Mucosa of rectum (tissue), 2 donors: Measurements from ENCODE around the gene ZC3H4.

ENCODE experiments used
- H3K27ac ChIP-seq, 2 donors: one replicate each; pipeline ENCODE4 v1.7.0; 2013; ENCODE audit warnings: inconsistent platforms in 2 of 2, low read depth in 2 of 2, low read length in 2 of 2
- H3K27me3 ChIP-seq, 2 donors: one replicate each; pipeline ENCODE4 v1.7.0; 2013; ENCODE audit warnings: low read length in 2 of 2; ENCODE audit not compliant: control insufficient read depth in 2 of 2, insufficient read depth in 2 of 2
- H3K36me3 ChIP-seq, 2 donors: one replicate each; pipeline ENCODE4 v1.7.0; 2013; ENCODE audit warnings: low read length in 2 of 2; ENCODE audit not compliant: control insufficient read depth in 2 of 2, insufficient read depth in 2 of 2
- H3K4me1 ChIP-seq, 2 donors: one replicate each; pipeline ENCODE4 v1.7.0; 2013; ENCODE audit warnings: low read length in 2 of 2, mild to moderate bottlenecking in 1 of 2; ENCODE audit not compliant: control insufficient read depth in 2 of 2, insufficient read depth in 2 of 2
- H3K4me3 ChIP-seq, 2 donors: one replicate each; pipeline ENCODE4 v1.7.0; 2013; ENCODE audit warnings: low read length in 2 of 2
- H3K9ac ChIP-seq, 2 donors: one replicate each; pipeline ENCODE4 v1.7.0; 2013; ENCODE audit warnings: low read length in 2 of 2, low read depth in 1 of 2, mild to moderate bottlenecking in 1 of 2
- H3K9me3 ChIP-seq, 2 donors: one replicate each; pipeline ENCODE4 v1.7.0; 2013; ENCODE audit warnings: low read length in 2 of 2; ENCODE audit not compliant: control insufficient read depth in 2 of 2
- donor health status: healthy.
- donor health status: Normal muscosa, but diverticular disease.

The ZC3H4 gene

DNA sequence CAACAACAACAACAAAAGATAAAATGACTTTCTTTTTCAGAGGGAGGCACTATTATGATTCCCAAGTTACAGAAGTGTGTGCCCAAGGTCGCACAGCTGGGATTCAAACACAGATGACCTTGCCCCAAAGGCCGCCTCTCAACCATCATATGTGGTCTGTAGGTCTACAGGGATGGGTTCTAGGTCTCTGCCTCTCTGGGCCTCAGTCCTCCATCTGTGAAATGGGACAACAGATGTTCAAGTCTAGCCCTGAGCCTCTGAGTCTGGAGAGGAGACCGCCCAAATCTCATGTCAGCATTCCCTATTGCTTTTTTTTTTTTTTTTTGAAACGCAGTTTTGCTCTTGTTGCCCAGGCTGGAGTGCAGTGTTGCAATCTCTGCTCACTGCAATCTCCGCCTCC lies 89.1 kb downstream of the ZC3H4 start:
- H3K27ac ChIP-seq: no peak overlapping the region
- no peaks in the 10 kb centered on the region for H3K9me3 ChIP-seq
- no peaks in the 10 kb centered on the region for H3K36me3 ChIP-seq
- H3K9ac ChIP-seq: no peak overlapping the region
- H3K27me3 ChIP-seq: peaks cover 45 to 48% of the 10 kb centered on the region in 2 donors
- H3K4me3 ChIP-seq: no peak overlapping the region
- H3K4me1 ChIP-seq: peaks cover 1 to 11% of the 10 kb centered on the region in 2 donors

DNA sequence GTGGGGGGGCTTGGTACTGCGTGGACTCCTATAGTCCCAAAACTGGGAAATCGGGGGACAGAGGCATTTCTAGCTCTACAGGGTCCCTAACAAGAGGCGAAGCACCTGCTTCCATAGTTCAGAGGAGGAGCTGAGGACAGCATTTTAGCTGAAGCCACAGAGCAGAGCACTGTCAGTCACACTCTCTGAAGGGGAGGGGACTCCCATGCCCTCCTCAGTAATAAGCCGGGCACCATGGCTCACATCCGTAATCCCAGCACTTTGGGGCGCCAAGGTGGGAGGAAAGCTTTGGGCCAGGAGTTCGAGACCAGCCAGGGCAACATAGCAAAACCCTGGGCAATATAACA lies 90.2 kb downstream of the ZC3H4 start:
- H3K9ac ChIP-seq: no peak overlapping the region
- H3K9me3 ChIP-seq: no peaks in the 10 kb centered on the region
- H3K4me1 ChIP-seq: peaks cover 2 to 11% of the 10 kb centered on the region in 2 donors
- H3K36me3 ChIP-seq: no peaks in the 10 kb centered on the region
- peaks cover 48 to 53% of the 10 kb centered on the region in 2 donors for H3K27me3 ChIP-seq
- H3K4me3 ChIP-seq: no peak overlapping the region
- H3K27ac ChIP-seq: no peak overlapping the region

GRCh38 chr19:47022541-47023447 lies 90.8 kb downstream of the ZC3H4 start:
- Histone ChIP-seq H3K9me3 (no peaks in the 10 kb centered on the region), H3K4me1 (peaks cover 2 to 11% of the 10 kb centered on the region in 2 donors), H3K27ac (no peak overlapping the region), H3K36me3 (no peaks in the 10 kb centered on the region), H3K9ac (no peak overlapping the region), H3K4me3 (no peak overlapping the region), H3K27me3 (peaks cover 48 to 51% of the 10 kb centered on the region in 2 donors)

DNA sequence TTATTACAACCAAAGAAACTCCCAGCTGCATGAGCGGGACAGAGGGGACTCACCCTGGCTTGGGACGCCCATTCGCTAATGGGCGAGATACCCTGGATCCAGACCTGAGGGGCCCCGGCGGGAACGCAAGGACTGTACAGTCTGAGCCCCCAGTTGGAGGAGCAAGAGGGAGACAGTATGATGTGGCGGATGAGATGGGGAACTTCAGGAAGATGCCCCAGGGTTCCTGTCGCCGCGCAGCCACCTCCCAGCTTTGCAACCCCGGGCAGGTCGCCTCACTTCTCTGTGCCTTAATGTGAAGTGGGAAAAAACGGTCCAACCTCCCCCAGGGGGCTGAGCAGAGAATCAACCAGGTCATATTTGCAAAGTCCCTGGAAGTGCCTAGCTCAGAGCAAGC lies 91.4 kb downstream of the ZC3H4 start:
- Histone ChIP-seq H3K9ac (no peak overlapping the region), H3K4me1 (peaks cover 2 to 11% of the 10 kb centered on the region in 2 donors), H3K9me3 (no peaks in the 10 kb centered on the region), H3K27me3 (peaks cover 46 to 48% of the 10 kb centered on the region in 2 donors), H3K27ac (no peak overlapping the region), H3K36me3 (no peaks in the 10 kb centered on the region), H3K4me3 (no peak overlapping the region)

DNA sequence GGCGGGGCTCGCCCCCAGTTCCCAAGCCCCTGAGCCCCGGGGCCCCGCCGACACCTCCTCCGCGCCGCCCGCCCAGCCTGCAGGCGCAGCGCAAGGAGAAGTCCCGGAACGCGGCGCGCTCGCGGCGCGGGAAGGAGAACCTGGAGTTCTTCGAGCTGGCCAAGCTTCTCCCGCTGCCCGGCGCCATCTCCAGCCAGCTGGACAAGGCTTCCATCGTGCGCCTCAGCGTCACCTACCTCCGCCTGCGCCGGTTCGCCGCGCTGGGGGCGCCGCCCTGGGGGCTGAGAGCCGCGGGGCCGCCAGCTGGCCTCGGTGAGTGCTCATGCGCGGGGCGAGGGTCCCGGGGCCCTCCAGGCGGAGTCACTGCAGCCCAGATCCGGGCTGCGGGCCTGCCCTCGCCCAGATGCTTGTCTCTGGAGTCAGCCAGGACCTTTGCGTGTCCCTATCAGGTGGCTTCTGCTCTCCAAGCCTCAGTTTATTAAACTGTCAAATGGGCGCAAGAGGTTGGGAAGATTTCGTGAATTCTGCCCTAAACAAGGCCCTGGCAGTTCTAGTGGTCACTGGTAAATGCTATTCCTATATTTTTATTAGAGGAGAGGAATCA lies 91.9 kb downstream of the ZC3H4 start:
- Histone ChIP-seq H3K4me3 (no peak overlapping the region), H3K27me3 (peaks cover 46 to 48% of the 10 kb centered on the region in 2 donors), H3K9ac (no peak overlapping the region), H3K9me3 (no peaks in the 10 kb centered on the region), H3K4me1 (peaks cover 2 to 11% of the 10 kb centered on the region in 2 donors), H3K27ac (no peak overlapping the region), H3K36me3 (no peaks in the 10 kb centered on the region)

DNA sequence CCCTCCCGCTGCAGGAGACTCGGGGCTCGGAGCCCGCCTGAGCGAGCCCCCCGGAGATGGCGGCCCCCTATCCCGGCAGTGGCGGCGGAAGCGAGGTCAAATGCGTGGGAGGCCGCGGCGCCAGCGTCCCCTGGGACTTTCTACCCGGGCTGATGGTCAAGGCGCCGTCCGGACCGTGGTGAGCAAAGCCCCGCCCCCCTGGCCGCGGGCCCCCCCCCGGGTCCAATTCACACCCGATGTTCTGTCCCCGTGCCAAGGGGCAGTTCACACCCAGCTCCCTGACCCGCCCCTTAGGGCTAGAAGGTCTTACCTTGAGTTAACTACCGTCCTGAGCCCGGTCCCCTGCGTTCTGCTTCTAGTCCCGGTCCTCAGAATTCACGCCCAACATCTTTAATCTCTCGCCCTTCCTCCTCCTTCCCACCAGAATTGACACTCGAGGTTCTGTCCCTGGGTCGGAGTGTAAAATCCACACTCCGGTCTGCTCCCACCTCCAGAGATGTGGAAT lies 92.5 kb downstream of the ZC3H4 start:
- Histone ChIP-seq H3K4me1 (peaks cover 2 to 11% of the 10 kb centered on the region in 2 donors), H3K36me3 (no peaks in the 10 kb centered on the region), H3K27me3 (peaks cover 42 to 43% of the 10 kb centered on the region in 2 donors), H3K9ac (no peak overlapping the region), H3K27ac (no peak overlapping the region), H3K4me3 (no peak overlapping the region), H3K9me3 (no peaks in the 10 kb centered on the region)

DNA sequence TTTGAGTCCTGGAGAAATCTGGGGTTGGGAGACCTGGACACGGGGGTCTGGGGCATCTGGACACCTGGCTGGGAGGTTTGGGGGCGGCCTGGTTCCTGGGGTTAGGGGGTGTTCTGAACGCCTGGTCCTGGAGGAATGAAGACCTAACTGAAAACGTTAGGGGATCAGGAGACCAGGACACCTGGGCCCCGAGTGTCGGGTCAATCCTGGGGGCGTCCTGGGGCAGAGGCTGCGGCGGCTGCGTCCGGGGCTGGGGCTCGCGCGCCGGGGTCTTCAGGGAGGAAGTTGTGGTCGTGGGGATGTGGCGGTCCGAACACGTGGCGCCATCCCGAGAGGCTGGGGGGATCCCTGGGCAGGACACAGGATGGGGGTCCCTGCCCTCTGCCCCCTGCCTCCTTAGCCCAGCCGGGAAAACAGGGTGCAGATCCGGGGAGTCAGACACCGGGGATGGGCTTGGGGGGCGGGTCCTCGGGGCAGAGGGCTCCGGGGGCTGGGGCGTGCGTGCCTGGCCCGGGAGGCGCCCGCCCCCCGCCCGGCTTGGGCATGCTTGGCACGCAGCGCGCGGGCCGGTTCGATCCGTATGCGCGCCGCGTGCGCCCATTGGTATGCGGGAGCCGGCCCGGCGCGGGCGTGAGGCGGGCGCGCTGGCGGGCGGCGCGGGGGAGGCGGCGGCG lies 93.3 kb downstream of the ZC3H4 start:
- Histone ChIP-seq H3K4me3 (no peak overlapping the region), H3K4me1 (peaks cover 2 to 11% of the 10 kb centered on the region in 2 donors), H3K27me3 (peaks cover 39 to 40% of the 10 kb centered on the region in 2 donors), H3K27ac (no peak overlapping the region), H3K9ac (no peak overlapping the region), H3K36me3 (no peaks in the 10 kb centered on the region), H3K9me3 (no peaks in the 10 kb centered on the region)

- Histone ChIP-seq H3K27ac (no peak within 1 kb of the TSS), H3K36me3 (no peaks in the 10 kb centered on the region), H3K27me3 (peaks cover 38 to 40% of the 10 kb centered on the region in 2 donors), H3K4me1 (peaks cover 2 to 11% of the 10 kb centered on the region in 2 donors), H3K9me3 (no peaks in the 10 kb centered on the region), H3K4me3 (no peak within 1 kb of the TSS), H3K9ac (no peak within 1 kb of the TSS)
Measured at GRCh38 chr19:47019431-47020041, 94.0 kb downstream of the ZC3H4 start, which contains the start of gene NPAS1. Gene NPAS1 (plus strand): TSS chr19:47019837. CDS start chr19:47021048, 1,211 bp downstream.

- H3K27ac ChIP-seq: no peak overlapping the region
- H3K27me3 ChIP-seq: peaks cover 32 to 40% of the 10 kb centered on the region in 2 donors
- H3K9ac ChIP-seq: no peak overlapping the region
- H3K36me3 ChIP-seq: no peaks in the 10 kb centered on the region
- no peaks in the 10 kb centered on the region for H3K9me3 ChIP-seq
- H3K4me1 ChIP-seq: peaks cover 2 to 11% of the 10 kb centered on the region in 2 donors
- H3K4me3 ChIP-seq: no peak overlapping the region
Measured at GRCh38 chr19:47018923-47019322, 94.7 kb downstream of the ZC3H4 start.
